GM12878 (cell line): ENCODE data around the gene PRKG1.

ENCODE experiments used
- ATF2 ChIP-seq: IDR thresholded peaks from 2 replicates; pipeline ENCODE4 v1.6.1; 2012; ENCODE audit warnings: low read length, inconsistent platforms
- CTCF ChIP-seq, 3 experiments: IDR thresholded peaks in 2 of 3; conservative IDR thresholded peaks in 1 of 3; 2 replicates each; pipeline ENCODE4 v1.5.1; 2011; ENCODE audit warnings: low read depth in 3 of 3, low read length in 3 of 3, mild to moderate bottlenecking in 3 of 3, control low read depth in 2 of 3, moderate library complexity in 2 of 3, inconsistent platforms in 1 of 3, mixed read lengths in 1 of 3; ENCODE audit not compliant: control insufficient read depth in 2 of 3, insufficient read depth in 1 of 3; ENCODE audit errors: extremely low read depth in 1 of 3
- EP300 ChIP-seq, 2 experiments: fragments of 150-350 bp in 1 of 2; IDR thresholded peaks; 2 replicates each; pipeline ENCODE4 v1.6.1; 2011 to 2012; ENCODE audit warnings: low read depth in 2 of 2, low read length in 2 of 2, borderline replicate concordance in 1 of 2, improper control_type of control experiment in 1 of 2, inconsistent platforms in 1 of 2; ENCODE audit not compliant: control insufficient read depth in 1 of 2
- NFIC ChIP-seq: IDR thresholded peaks from 2 replicates; pipeline ENCODE4 v1.6.1; 2012; ENCODE audit warnings: low read depth, mild to moderate bottlenecking, inconsistent platforms, low read length, moderate library complexity
- POLR2A ChIP-seq: IDR thresholded peaks from 2 replicates; pipeline ENCODE4 v1.6.1; 2011; ENCODE audit warnings: low read depth, mild to moderate bottlenecking, low read length
- POLR2AphosphoS5 ChIP-seq: IDR thresholded peaks from 2 replicates; pipeline ENCODE4 v1.6.1; 2011; ENCODE audit warnings: mild to moderate bottlenecking, low read length, inconsistent platforms
- RBBP5 ChIP-seq: fragments of 200-600 bp; sonication (generic); conservative IDR thresholded peaks from 2 replicates; pipeline ENCODE4 v1.6.1; 2016
- SMC3 ChIP-seq: IDR thresholded peaks from 2 replicates; pipeline ENCODE4 v1.6.1; 2011; ENCODE audit warnings: low read length, improper control_type of control experiment, borderline replicate concordance
- ZZZ3 ChIP-seq: IDR thresholded peaks from 2 replicates; pipeline ENCODE4 v1.6.1; 2011; ENCODE audit warnings: low read depth; ENCODE audit not compliant: control insufficient read depth, insufficient read length

- TF ChIP-seq POLR2AphosphoS5 (no peak), CTCF (IDR thresholded peaks at IDR 0.05 in 2 of 3, conservative IDR thresholded peaks at IDR 0.05 in 1 of 3; ENCODE audit: control insufficient read depth in 2 of 3, extremely low read depth in 1 of 3, insufficient read depth in 1 of 3, low read depth in 3 of 3, low read length in 3 of 3) (peak; percentile 42 to 60 (median 56)), ATF2 (no peak), POLR2A (no peak), SMC3 (no peak), EP300 (IDR thresholded peaks at IDR 0.05; ENCODE audit: borderline replicate concordance in 1 of 2, control insufficient read depth in 1 of 2, low read depth in 2 of 2, low read length in 2 of 2) (no peak), ZZZ3 (no peak), RBBP5 (no peak), NFIC (no peak)
Measured at GRCh38 chr10:52313933-52314821, 1239.9 kb downstream of the PRKG1 start, which contains the start of gene DKK1.
